Right lobe of liver (tissue), 6 donors: ENCODE results near the gene NARS2. TPM values are rescaled to one million over a fixed set of nuclear protein-coding genes. Genes with fewer than 3 reads are reported as not detected.
A peak's percentile ranks its signal among the peaks of the same experiment; 100 is the strongest.

Experiments
- ATAC-seq, 4 donors: fragments of 200-7000 bp; cut with Tn5 transposase; one replicate each; pipeline ENCODE4 v1.9.1; 2020; ENCODE audit warnings: mild to moderate bottlenecking in 4 of 4, moderate library complexity in 4 of 4
- DNase-seq, 3 donors: peaks; one replicate each; pipeline ENCODE4 v3.0.0-alpha.2; 2020
- H3K27ac ChIP-seq, 3 donors: fragments of 200-600 bp; one replicate each; pipeline ENCODE4 v1.8.0; 2022
- H3K27me3 ChIP-seq, 2 donors: fragments of 200-600 bp; one replicate each; pipeline ENCODE4 v1.8.0; 2022
- H3K36me3 ChIP-seq, 4 donors: fragments of 200-600 bp; sonication (generic) in 1 of 4; one replicate each; pipeline versions ENCODE4 v1.5.1 to v1.8.0; 2017 to 2022; ENCODE audit warnings: control low read depth in 1 of 4
- H3K4me1 ChIP-seq, 4 donors: fragments of 200-600 bp; sonication (generic) in 1 of 4; one replicate each; pipeline versions ENCODE4 v1.5.1 to v1.8.0; 2017 to 2022; ENCODE audit warnings: control low read depth in 1 of 4
- H3K4me3 ChIP-seq, 3 donors: fragments of 200-600 bp; one replicate each; pipeline ENCODE4 v1.8.0; 2022
- H3K9me3 ChIP-seq, 4 donors: fragments of 200-600 bp; sonication (generic) in 1 of 4; one replicate each; pipeline versions ENCODE4 v1.5.1 to v1.8.0; 2017 to 2022; ENCODE audit warnings: control low read depth in 1 of 4
- POLR2A ChIP-seq: fragments of 450-650 bp; IDR thresholded peaks from one replicate; pipeline ENCODE4 v1.6.1; 2017; ENCODE audit warnings: antibody characterized with exemption, mild to moderate bottlenecking
- WGBS: methylation state at CpG from one replicate; pipeline ENCODE4 v1.1.6; 2018; ENCODE audit warnings: low coverage, low lambda C conversion rate; ENCODE audit not compliant: insufficient coverage; ENCODE audit errors: missing lambda C conversion rate; 5-methylcytosine and 5-hydroxymethylcytosine counted together
- intact Hi-C, 2 donors: fragments of 100-400 bp; cut with DNase I; formaldehyde crosslinking; loops; one replicate each; pipeline versions ENCODE4 v1.11.2 to v1.14.1; 2022
- long read RNA-seq: library from polyadenylated mRNA; unstranded; transcript quantifications from one replicate; pipeline ENCODE4 v2.0.0, GENCODE V29; 2019
- total RNA-seq, 6 experiments: library from RNA; depleted of rRNA in 2 of 6; stranded (reverse); fragments of >200 nt in 2 of 6; fragmentation: NEBNext Ultra II Directional in 3 of 6; extraction: Animal tissue kit (Norgen Biotek cat#: 25700) in 3 of 6; gene quantifications; one replicate each; pipeline versions ENCODE4 v1.1.0 to v1.2.4, GENCODE V29; 2016 to 2023
- TF ChIP-seq, protein P1 (sequence below), 4 donors: fragments of 200-600 bp in 3 of 4; fragments of 450-650 bp in 1 of 4; IDR thresholded peaks; one replicate each; pipeline versions ENCODE4 v1.5.1 to v1.8.0; 2016 to 2022; ENCODE audit warnings: antibody characterized with exemption in 4 of 4, mild to moderate bottlenecking in 2 of 4
- donor health status: DM: no; HTN: yes; CAD: no.
- donor health status: DM: no; HTN: no; CAD: no.
- donor health status: DM: no; HTN: no; CAD: no.
- donor health status: DM: no; HTN: yes; CAD: no.
- donor health status: DM: no; HTN: yes; CAD: no.

NARS2 gene, protein sequence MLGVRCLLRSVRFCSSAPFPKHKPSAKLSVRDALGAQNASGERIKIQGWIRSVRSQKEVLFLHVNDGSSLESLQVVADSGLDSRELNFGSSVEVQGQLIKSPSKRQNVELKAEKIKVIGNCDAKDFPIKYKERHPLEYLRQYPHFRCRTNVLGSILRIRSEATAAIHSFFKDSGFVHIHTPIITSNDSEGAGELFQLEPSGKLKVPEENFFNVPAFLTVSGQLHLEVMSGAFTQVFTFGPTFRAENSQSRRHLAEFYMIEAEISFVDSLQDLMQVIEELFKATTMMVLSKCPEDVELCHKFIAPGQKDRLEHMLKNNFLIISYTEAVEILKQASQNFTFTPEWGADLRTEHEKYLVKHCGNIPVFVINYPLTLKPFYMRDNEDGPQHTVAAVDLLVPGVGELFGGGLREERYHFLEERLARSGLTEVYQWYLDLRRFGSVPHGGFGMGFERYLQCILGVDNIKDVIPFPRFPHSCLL
- total RNA-seq: 10 to 100 TPM; 11.5 to 17.4 (median 14.0) TPM
- long read RNA-seq, partial matches to known transcripts: 0 of 5 reads
- long read RNA-seq, other reads (novel, unspliced or antisense): 1 of 5 reads

DNA sequence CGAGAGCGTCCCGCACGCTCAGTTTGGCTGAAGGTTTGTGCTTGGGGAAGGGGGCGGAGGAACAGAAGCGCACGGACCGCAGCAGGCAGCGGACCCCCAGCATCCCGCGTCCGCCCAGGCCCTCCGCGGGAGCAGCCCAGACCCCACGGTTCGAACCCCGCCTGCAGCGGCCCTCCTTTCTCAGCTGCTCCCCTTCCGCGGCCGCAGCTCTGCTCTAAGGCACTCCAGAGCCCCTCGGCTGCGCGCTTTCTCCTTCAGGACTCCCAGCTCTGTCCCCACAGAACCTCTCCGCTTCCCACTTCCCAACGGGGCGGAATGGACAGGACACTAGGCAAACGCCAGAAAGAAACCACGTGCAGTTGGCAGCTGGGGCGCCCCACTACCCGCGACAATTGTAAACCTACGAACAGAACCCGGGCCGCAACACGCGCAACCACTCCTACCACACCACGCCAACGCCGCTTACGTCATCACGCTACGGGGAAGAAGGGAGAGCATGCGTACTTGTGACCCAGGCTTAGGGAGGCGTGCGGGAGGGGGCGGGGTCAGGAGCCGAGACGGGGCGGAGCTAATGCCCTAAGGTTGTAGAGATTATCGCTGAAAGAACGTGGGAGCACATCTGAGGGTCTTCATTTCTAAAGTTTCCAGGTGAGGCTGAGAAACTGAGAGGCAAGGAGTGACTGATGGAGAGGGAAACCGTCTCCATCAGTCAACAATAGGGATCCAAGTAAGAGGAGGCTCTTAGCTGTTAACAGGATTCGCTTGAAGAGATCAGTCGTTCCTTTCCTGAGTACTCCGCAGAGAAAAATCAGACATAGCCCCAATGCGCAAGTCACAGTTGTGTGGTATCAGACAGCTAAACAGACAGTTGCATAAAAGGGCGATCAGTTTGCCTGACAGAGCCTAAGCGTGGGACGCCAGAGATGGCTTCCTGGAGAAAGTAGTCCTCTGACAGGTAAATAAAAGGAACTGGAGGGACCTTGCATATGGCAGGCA is at the start of gene NARS2:
TSS of gene NARS2 (minus strand) at position 479 of the 996 bp plus-strand sequence. CDS start at position 103, 376 bp downstream.
- peak; percentile 64 for TF ChIP-seq POLR2A
- TF ChIP-seq, protein P1, sequence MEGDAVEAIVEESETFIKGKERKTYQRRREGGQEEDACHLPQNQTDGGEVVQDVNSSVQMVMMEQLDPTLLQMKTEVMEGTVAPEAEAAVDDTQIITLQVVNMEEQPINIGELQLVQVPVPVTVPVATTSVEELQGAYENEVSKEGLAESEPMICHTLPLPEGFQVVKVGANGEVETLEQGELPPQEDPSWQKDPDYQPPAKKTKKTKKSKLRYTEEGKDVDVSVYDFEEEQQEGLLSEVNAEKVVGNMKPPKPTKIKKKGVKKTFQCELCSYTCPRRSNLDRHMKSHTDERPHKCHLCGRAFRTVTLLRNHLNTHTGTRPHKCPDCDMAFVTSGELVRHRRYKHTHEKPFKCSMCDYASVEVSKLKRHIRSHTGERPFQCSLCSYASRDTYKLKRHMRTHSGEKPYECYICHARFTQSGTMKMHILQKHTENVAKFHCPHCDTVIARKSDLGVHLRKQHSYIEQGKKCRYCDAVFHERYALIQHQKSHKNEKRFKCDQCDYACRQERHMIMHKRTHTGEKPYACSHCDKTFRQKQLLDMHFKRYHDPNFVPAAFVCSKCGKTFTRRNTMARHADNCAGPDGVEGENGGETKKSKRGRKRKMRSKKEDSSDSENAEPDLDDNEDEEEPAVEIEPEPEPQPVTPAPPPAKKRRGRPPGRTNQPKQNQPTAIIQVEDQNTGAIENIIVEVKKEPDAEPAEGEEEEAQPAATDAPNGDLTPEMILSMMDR (IDR thresholded peaks at IDR 0.05): no peak
- 1% methylated on average over 38 of the region's 60 CpGs for WGBS
- Histone ChIP-seq H3K27ac (peak within 1 kb of the TSS; percentile 76 to 86 (median 79)), H3K27me3 (no peaks in the 10 kb centered on the region), H3K9me3 (no peaks in the 10 kb centered on the region), H3K4me3 (peak within 1 kb of the TSS; percentile 64 to 87 (median 79)), H3K36me3 (peaks cover 0 to 11% (median 3%) of the 10 kb centered on the region in 4 donors), H3K4me1 (peaks cover 0 to 9% (median 4%) of the 10 kb centered on the region in 4 donors)
- intact Hi-C loops: no loop called here
- DNase-seq: peak; percentile 98 to 99 (median 98)
- ATAC-seq: peak; percentile 98 to 99 (median 99)

DNA sequence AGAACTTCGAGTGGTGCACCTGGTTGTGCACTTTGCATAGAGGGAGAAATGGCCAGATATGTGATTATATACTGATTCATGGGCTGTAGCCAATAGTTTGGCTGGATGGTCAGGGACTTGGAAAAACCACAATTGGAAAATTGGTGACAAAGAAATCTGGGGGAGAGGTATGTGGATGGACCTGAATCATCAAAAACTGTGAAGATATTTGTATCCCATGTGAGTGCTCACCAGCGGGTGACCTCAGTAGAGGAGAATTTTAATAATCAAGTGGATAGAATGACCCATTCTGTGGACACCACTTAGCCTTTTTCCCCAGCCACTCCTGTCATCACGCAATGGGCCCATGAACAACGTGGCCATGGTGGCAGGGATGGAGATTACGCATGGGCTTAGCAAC is 48.0 kb upstream of the NARS2 start:
- no peaks in the 10 kb centered on the region for H3K9me3 ChIP-seq
- TF ChIP-seq POLR2A: no peak
- TF ChIP-seq, protein P1 (IDR thresholded peaks at IDR 0.05): no peak
- no peaks in the 10 kb centered on the region for H3K4me1 ChIP-seq
- intact Hi-C loops: no loop called here
- no peak overlapping the region for H3K27ac ChIP-seq
- DNase-seq (no peak), ATAC-seq (no peak)
- H3K27me3 ChIP-seq: no peaks in the 10 kb centered on the region
- 59% methylated on average over 2 of the region's 5 CpGs for WGBS
- H3K4me3 ChIP-seq: no peak overlapping the region
- no peaks in the 10 kb centered on the region for H3K36me3 ChIP-seq

DNA sequence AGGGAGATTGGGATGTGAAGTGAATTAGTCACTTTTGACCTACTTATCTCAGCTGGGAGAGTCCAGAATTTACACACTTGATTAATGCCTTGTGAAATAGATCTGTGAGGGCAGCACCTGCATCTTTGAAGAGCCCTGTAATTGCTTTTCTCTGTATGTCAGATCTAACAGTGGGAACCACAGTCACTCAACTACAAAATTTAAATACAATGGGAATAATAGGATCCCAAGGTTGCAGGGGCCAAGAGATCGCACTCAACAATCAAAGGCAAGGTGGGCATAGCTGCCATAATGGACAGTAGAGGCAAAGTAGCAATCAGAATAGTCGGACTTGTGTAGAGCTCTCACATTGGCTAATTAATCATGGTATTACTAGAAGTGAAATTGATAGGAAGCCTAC is 45.5 kb upstream of the NARS2 start:
- ATAC-seq: no peak
- 86% methylated on average over 2 of the region's 2 CpGs for WGBS
- TF ChIP-seq, protein P1 (IDR thresholded peaks at IDR 0.05): no peak
- TF ChIP-seq POLR2A: no peak
- Histone ChIP-seq H3K9me3 (no peaks in the 10 kb centered on the region), H3K4me1 (no peaks in the 10 kb centered on the region), H3K27ac (no peak overlapping the region), H3K36me3 (no peaks in the 10 kb centered on the region), H3K4me3 (no peak overlapping the region), H3K27me3 (no peaks in the 10 kb centered on the region)
- intact Hi-C loops: no loop called here
- no peak for DNase-seq

DNA sequence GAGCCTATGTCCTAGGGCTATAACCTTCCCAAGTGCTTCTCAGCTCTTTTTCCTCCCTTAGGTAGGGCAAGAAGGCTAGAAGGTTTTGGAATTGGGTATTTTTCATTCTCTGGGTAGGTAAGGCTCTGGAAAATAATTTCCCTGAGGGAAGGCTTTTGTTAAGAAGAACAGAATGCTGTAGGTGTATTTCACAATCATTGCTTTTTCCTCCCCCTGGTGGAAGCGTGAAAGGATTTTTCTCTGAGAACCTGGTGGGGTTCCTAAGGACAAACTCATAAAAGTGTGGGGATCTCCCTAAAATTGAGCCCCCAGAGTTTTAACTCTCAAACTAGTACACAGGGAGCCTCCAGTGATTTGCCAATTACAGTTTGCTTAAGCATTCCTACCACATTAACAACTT is 41.1 kb upstream of the NARS2 start:
- WGBS: 100% methylated on average over 1 of the region's 1 CpG
- intact Hi-C loops: no loop called here
- DNase-seq (no peak), ATAC-seq (no peak)
- Histone ChIP-seq H3K4me1 (no peaks in the 10 kb centered on the region), H3K27me3 (no peaks in the 10 kb centered on the region), H3K27ac (no peak overlapping the region), H3K4me3 (no peak overlapping the region), H3K36me3 (no peaks in the 10 kb centered on the region), H3K9me3 (peaks cover 0 to 3% (median 0%) of the 10 kb centered on the region in 4 donors)
- TF ChIP-seq, protein P1 (IDR thresholded peaks at IDR 0.05): no peak
- no peak for TF ChIP-seq POLR2A
